GM19324 (cell line): Measurements from ENCODE around the gene SEMA6B.

ENCODE experiments used
- ATAC-seq: cut with Tn5 transposase; IDR thresholded peaks from one replicate; pipeline ENCODE4 v1.9.1; 2021; ENCODE audit warnings: mild to moderate bottlenecking, moderate library complexity; ENCODE audit not compliant: unreplicated experiment, low FRiP score

Gene SEMA6B

GRCh38 chr19:4513248-4513647 is 46.2 kb downstream of the SEMA6B start:
- no peak for ATAC-seq

- ATAC-seq: no peak
These were observed 47.4 kb downstream of the SEMA6B start for GRCh38 chr19:4512070-4512469.

GRCh38 chr19:4511300-4512054 is 48.0 kb downstream of the SEMA6B start:
- ATAC-seq: no peak

GRCh38 chr19:4510435-4511255 is 48.8 kb downstream of the SEMA6B start:
- ATAC-seq: no peak

- no peak for ATAC-seq
These were observed 50.8 kb downstream of the SEMA6B start for GRCh38 chr19:4508698-4509097.

GRCh38 chr19:4507804-4508203 is 51.7 kb downstream of the SEMA6B start:
- ATAC-seq: no peak

GRCh38 chr19:4507150-4507452 is 52.4 kb downstream of the SEMA6B start:
- ATAC-seq: no peak

GRCh38 chr19:4506449-4507149 is 52.9 kb downstream of the SEMA6B start:
- no peak for ATAC-seq

- ATAC-seq: no peak
These were observed 53.7 kb downstream of the SEMA6B start for GRCh38 chr19:4505570-4506448.

- no peak for ATAC-seq
These were observed 54.5 kb downstream of the SEMA6B start for GRCh38 chr19:4504891-4505569.

- ATAC-seq: no peak
These were observed 55.2 kb downstream of the SEMA6B start for GRCh38 chr19:4504297-4504701.

- ATAC-seq: no peak
These were observed 55.7 kb downstream of the SEMA6B start for GRCh38 chr19:4503825-4504170.

- ATAC-seq: no peak
These were observed 56.2 kb downstream of the SEMA6B start for GRCh38 chr19:4503132-4503824.

- no peak for ATAC-seq
These were observed 57.0 kb downstream of the SEMA6B start for GRCh38 chr19:4502282-4503131.

GRCh38 chr19:4501691-4502090 is 57.8 kb downstream of the SEMA6B start:
- no peak for ATAC-seq

GRCh38 chr19:4500841-4501591 is 58.5 kb downstream of the SEMA6B start:
- ATAC-seq: no peak

GRCh38 chr19:4499855-4500254 is 59.6 kb downstream of the SEMA6B start:
- no peak for ATAC-seq

GRCh38 chr19:4499318-4499717 is 60.2 kb downstream of the SEMA6B start:
- no peak for ATAC-seq
